ENCODE data around the gene GPD2.
"Not testable (repeated sequence)": the region's sequence is repeated elsewhere in the genome, so short reads cannot be mapped to it uniquely, and the experiment has no call there.

GPD2 gene

DNA sequence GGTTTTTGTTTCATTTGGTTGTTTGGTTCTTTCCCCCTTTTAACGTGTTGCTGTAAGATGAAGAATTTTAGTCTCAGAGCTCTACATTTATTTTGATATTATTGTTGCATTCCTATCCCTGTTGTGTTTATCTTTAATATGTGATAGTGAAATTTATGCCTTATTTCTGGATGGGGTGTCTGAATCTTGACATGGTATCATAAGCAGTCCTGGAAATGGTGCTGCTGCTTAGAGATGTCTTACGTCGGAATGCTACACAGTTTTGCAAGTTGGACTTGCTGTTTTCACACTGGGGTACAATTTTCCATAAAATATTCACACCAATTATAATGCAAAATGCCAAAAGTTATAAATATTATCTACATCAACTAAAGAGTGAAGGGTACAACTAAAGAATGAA is 164.0 kb downstream of the GPD2 start:
- DNase-seq = no peak

DNA sequence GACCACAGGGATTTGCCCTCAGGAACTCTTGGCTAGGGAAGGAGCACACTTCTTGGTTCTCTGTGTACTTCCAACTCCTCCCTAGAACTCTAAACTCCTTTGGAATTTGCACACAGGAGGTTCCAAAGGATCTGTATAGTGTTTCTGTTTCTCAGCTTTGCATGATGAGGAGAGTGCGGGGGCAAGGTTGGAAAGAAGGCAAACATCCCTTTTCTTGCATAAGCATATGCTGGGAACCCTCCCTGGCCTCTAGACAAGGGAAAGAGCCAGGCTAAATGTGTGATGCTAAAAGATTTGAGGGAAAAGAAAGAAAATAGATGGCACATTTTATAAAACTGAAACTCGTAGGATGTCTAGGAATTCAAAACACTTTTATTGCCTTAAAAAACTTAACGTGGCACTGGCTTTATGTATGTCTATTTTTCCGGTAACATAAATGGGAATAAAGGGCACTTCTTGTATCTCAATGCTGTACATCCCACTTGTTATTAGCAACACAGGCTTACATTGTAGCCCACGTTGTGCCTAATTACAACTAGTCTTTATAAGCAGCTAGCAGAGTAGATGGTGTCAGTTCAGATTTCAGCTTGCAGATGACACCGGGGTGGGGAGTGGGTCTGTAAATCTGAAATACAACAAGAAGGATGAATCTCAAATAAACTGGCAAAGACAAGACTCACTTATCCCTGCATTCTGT is 165.8 kb downstream of the GPD2 start:
- no peak for DNase-seq

DNA sequence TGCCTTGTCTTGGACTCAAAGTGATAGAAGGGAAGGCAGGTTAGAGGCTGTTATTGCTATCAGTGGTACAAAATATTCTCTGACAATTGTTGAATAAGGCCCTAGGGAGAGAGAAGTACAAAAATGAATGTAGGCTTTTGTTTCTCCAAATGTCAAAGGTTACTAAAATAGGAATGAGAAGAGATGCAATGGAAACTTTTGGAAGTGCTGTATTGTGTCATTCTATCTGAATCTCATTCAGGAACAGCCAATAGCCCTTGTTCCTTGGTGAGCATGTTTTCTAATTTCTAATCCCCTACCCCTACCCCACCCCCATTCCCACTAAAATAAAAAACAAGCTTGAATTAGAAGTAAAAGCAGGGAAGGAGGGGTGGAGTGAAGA is 166.4 kb downstream of the GPD2 start:
- DNase-seq = no peak

DNA sequence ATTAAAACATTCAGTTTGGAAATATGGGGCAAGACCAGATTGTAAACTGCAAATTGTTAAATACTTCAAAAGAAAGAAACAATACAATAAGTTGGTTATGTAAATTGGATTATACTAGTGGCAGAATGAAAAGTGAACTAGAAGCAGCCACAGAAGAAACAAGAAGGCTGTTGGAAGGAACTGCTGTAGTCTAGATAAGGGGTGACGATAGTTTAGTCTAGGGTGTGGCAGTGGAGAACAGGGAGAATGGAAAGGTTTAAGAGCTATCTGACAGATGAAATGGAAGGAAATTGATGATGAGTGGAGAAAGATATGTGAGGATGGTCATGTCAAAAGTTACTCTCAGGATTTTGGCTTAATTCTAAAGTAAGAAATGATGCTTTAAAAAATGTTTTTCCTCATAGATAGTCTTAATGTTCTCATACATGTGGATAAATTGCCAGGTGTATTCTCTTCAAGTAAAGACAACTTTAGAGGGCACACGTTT is 179.7 kb downstream of the GPD2 start:
- DNase-seq = no peak

DNA sequence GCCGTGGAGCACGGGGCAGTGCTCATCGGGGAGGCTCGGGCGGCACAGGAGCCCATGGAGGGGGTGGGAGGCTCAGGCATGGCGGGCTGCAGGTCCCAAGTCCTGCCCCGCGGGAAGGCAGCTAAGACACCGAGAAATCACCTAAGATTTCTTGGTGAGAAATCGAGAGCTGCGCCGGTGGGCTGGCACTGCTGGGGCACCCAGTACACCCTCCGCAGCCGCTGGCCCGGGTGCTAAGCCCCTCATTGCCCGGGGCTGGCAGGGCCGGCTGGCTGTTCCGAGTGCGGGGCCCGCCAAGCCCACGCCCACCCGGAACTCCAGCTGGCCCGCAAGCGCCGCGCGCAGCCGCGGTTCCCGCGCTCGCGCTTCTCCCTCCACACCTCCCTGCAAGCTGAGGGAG is 181.9 kb downstream of the GPD2 start:
- not testable (repeated sequence) for DNase-seq

DNA sequence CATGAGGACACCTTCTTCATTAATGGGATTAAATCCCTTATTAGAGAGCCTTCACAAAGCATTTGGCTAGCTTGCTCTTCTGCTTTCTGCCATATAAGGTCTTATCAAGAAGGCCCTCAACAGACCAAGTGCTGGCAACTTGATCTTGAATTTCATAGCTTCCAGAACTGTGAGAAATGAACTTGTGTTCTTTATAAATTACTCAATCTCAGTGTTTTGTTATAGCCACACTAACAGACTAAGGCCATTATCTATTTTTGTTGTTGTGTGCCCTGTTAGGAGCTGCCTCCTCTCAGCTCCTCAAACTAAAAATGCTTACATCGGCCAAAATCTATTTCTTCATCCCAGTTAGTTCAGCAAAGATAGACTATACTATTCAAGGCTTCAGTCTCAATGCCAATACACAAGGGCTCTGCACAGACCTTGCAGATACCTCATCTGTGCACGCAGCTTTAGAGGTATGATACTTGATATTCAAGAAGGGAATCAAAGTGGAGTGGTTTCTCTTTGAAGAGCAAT is 182.9 kb downstream of the GPD2 start:
- DNase-seq = no peak

DNA sequence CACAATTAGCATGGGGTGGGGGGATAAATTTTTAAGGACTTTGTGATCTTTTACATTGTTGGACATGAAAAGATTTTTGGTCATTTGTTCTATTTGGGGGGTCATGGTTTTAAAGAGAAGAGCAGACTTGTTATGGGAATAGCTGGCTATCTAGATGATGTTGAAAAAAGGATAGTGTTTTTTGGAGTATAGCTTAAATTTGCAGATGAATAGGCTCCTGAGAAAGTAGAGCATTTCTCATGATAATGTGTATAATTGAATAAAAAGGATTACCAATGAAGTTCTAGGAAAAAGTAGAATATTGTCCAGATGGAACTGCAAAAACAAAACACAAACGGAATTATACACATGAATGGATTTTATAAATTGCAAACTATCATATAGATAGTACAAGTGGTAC is 186.3 kb downstream of the GPD2 start:
- DNase-seq = no peak

DNA sequence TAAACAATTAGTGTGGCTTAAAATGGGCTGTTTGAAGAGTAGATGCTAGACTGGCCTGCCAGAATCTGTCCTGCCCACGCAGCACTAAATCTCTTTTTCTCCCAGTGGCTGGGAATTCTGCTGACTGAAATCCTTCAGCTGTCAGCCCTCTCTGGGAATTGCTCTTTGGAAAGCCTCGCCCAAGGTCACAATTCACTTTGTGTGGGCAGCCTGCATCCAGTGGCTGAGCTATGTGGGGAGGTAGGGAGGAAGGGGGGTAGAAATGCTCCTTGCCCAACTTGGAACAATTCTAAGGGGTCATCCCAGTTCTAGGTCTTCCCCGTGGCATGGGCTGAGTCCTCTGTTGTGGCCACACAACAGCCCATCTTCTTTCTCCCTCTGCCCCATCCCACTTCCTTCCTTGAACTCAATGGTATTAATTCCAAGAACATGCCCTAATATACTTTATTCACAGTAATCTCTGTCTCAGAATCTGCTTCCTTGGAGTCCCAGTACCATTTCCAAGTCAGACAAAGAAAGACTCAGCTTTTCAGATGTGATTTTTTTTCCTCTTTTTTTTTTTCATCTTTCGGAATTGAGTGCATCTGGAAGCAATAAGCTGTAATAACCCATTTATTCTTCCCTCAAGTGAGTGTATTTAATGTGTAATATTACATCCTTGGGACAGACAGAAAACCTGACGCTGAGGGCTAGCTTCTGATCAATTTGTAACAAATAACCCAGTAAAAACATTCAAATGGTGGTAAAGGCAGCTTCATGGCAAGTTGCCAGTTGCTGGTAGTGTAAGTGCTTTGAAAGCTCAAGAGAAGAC is 189.4 kb downstream of the GPD2 start:
- no peak for DNase-seq

DNA sequence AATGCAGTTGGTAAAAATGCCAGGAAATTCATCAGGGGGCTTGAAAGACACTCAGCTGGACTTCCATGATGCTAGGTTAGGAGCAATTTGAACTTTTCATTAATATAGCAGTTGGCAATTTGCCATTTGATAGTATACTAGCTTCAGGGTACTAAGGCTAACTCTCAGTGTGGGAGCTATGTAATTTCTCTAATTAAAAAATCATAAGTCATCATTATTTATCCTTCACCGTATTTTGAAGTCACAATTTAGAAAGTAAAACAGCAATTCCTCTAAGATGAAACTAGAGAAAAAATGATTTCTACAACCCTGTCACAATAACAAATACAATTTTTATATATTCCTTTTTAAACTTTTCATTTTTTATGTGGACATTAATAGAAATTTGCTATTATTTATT is 190.8 kb downstream of the GPD2 start:
- no peak for DNase-seq

DNA sequence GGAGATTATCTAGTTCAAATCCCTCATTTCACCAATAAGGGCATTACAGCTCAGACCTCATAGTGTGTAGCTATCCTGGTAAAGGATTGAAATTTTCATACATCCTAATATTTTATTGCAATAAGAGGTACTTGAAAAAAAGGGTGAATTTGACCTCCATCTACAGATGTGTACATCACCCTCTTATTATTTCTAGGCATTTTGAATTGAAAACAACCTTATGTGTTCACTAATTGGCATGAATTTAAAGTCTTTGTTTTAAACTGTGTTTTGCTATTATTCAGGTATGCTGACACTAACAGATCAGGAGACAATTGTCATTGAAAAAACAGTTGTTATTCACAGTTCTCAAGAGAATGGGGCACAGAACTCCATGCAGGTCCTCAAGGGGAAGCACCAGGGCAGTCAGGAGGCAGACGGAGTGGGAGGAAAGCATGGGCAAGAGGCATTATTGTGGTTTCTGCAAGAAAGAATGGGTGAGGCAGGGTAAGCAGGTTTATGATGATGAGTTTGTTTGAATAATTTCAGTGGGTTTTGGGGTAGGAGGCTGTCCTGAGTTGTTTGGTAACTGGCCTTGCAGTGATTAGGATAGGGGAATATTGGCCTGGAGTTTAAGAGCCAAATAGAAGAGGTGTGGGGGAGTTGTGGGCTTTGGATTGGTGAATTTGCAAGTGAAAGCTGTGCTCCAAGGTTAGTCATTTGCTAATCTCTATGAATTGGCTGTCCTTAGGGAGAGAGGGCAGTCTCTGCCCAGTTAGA is 194.6 kb downstream of the GPD2 start:
- no peak for DNase-seq

DNA sequence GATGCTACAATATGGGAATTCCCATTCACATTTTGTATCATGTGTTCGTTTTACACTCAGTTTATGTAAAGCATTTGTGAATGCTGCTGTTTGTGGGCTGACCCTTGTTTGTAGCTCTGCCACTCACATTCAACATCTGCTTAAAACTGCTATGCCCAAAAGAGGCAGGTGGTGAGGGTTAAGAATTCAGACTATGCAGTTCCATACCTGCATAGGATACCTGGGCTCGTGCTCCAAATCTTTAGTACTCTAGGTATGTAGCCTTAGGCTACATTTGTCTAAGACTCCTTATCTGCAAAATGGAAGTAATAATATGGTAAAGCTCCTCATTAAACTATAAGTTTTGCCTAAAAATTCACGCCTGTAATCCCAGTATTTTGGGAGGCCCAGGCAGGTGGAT is 199.5 kb downstream of the GPD2 start:
- DNase-seq = no peak

Measured in DMS153 (cell line).